NCI-H1930 (cell line): ENCODE results near the gene EXOSC2.
A peak's percentile ranks its signal among the peaks of the same experiment; 100 is the strongest.
"Not testable (repeated sequence)": the region's sequence is repeated elsewhere in the genome, so short reads cannot be mapped to it uniquely, and the experiment has no call there.

Experiments used
- DNase-seq, 2 experiments: peaks; one replicate each; lab custom pipeline; 2025; lab: John Stamatoyannopoulos, UW

The EXOSC2 gene

DNA sequence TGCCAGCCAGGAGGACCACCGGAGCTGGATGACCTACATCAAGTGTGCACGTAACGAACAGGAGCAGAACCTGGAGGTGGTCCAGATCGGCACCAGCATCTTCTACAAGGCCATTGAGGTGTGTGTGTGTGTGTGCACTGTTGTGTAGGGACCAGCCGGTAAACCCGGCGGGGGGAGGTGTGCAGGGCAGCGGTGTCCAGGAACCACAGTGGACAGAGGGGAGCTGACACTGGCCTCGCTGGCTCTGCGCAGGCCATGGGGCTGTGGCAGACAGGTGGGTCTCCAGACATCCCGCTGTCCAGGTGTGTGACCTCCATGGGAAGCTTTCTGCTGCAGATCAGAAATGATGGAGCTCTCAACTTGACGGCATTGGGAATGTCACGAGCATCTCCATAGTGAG is 25.4 kb upstream of the EXOSC2 start:
- DNase-seq, result no peak

DNA sequence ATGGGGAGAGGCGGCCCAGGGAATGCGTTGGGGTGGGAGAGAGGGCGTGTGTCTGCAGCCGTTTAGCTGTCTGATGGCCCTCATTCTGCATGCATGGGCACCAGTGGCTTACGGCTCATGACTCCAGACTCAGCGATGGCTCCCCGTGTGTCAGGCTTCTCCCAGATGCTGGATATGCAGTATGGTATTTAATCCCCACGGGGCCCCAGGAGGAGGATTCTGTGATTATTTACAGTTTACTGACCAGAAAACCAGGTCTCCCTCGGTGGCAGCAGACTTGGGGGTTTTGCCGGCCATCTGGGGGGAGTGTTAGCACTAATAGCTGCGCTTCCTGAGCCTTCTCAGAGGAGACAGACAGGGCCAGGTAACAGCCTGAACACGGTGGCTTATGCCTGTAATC is 24.9 kb upstream of the EXOSC2 start:
- DNase-seq, result no peak

GRCh38 chr9:130669965-130670364 is 23.6 kb upstream of the EXOSC2 start:
- no peak for DNase-seq

GRCh38 chr9:130670644-130671043 is 22.9 kb upstream of the EXOSC2 start:
- no peak for DNase-seq

GRCh38 chr9:130672466-130672865 is 21.1 kb upstream of the EXOSC2 start:
- no peak for DNase-seq

GRCh38 chr9:130672933-130673615 is 20.5 kb upstream of the EXOSC2 start:
- DNase-seq, result no peak

DNA sequence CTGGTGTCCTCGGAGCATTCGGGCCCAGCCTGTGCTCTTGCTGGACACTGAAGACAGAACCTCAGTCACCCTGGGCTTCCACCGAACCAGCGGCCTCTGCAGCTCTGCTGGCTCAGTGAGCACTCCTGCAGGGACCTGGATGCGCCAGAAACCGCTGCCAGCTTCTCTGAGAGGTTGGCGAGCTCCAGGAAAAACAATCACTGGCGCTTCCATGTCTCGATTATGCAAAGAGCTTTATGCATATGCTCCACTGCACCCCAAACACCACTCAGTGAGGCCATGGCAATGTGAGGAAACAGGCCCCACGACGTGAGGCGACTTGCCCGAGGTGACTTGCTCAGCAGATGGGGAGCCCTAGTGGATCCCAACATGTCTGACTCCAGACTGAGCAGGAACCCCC is 18.2 kb upstream of the EXOSC2 start:
- DNase-seq, result no peak

DNA sequence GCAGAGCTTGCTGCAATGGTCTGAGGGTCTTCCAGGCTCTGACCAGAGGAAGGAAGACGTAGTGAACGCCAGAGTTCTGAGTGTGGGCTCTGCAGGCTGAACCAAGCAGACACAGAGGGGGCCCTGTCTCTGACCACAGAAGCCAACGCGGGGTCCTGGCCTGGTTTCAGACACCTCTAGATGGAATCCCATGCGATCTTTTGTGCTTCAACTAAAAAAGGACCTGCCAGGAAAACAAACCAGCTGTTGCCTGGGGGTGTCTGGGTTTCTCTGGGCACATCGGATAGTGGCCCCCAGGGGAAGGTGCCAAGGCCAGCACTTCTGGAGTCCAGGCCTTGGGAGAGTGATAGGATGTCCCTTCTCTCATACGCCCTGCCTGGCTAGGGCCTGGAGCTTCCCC is 16.3 kb upstream of the EXOSC2 start:
- DNase-seq, result no peak

GRCh38 chr9:130680836-130681768 is 12.5 kb upstream of the EXOSC2 start:
- peak; percentile 76 to 78 for DNase-seq

- no peak for DNase-seq
Observed at GRCh38 chr9:130681769-130682420, 11.7 kb upstream of the EXOSC2 start.

DNA sequence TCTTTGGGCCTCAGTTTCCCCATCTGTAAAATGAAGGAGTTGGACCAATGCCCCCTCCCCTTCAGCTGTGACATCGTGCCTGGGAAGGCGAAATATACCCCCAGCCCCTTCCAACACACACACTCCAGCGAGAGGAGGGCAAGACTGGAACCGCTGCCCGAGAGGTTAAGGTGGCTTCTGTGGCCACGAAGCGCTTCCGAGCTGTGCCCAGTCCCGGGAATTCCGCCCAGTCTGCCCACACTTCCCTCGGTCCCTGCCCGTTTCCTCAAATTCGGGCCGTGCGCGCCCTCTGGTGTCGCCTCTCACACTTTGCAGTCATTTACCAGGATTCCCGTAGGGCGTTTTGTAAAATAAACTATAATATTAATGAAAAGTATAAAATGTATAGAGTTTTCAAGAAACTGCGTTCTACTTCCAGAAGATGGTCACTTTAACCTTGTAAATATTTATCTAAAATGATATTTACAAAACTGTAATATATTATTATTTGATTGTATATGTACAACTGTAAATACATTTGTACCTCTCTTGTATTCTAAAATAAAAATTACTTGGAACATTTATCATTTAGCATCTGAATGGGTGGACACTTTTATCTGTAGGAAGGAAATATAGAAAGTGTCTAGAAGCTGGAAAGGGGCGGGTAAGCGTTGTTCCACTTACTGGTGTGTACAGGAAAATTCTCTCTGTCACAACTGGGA is 11.0 kb upstream of the EXOSC2 start:
- DNase-seq, result peak; percentile 60 to 76

GRCh38 chr9:130685104-130685503 is 8.5 kb upstream of the EXOSC2 start:
- DNase-seq, result no peak

DNA sequence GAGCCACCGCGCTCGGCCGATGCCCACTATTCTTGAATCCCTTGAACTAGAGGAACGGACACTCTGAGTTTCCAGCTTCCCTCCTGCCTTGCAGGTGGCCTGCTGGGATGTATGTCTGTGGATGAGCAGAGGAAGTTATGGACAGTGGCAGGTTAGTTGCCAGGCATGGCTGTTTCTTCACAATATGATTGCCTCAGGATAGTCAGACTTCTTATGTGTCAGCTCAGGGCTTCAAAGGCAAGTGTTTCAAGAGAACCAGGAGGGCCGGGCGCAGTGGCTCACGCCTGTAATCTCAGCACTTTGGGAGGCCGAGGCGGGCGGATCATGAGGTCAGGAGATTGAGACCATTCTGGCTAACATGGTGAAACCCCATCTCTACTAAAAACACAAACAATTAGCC is 7.6 kb upstream of the EXOSC2 start:
- DNase-seq, result not testable (repeated sequence)

DNA sequence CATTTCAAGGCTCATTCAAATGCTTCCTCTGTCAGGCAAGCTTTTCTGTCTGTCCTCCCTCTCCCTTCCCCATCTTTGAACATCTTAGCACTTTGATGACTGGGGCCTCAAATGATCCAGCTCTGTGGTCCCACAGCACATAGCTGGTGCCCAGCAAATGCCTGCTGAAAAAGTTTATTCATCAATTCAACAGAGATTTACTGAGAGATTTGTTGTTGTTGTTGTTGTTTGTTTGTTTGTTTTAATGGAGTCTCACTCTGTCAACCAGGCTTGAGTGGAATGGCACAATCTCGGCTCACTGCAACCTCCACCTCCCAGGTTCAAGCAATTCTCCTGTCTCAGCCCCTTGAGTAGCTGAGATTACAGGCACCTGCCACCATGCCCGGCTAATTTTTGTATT is 6.0 kb upstream of the EXOSC2 start:
- DNase-seq, result no peak

- no peak for DNase-seq
Observed at GRCh38 chr9:130688072-130688471, 5.5 kb upstream of the EXOSC2 start.

- DNase-seq, result no peak
Observed at GRCh38 chr9:130689572-130689936, 4.0 kb upstream of the EXOSC2 start.

DNA sequence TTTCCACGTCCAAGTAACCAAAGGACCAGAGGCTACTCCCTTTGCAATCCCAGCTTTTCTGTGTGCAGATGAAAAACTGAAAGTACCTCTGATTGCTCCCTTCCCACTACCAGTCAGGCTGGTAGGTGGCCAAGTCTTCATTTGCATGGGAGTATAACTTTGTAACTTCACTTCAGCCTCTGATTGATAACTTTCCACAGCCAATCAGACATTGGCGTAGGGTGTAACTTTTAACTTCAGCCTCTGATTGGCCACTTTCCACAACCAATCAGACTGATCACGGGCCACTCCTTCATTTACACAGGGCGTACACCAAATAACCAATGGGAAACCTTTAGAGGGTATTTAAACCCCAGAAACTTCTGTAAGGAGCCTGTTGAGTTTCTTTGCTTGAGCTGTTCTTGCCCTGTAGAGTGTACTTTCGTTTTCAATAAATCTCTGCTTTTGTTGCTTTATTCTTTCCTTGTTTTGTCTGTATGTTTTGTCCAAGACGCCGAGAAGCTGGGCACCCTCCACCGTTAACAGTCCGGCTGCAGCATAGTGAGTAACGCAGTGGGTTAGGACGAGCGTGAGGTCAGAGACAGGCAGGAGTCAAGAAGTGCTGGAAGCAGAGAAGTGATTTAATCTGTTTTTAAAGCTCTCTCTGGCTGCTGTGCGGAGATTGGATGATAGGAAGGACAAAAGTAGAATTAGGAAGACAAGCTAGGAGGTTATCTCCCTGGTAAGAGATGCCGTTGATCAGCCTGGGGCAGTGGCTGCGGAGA is 3.5 kb upstream of the EXOSC2 start:
- DNase-seq, result no peak

GRCh38 chr9:130692321-130692720 is 1.3 kb upstream of the EXOSC2 start:
- DNase-seq, result no peak

GRCh38 chr9:130693101-130693425 is 517 bp upstream of the EXOSC2 start:
- DNase-seq, result no peak

DNA sequence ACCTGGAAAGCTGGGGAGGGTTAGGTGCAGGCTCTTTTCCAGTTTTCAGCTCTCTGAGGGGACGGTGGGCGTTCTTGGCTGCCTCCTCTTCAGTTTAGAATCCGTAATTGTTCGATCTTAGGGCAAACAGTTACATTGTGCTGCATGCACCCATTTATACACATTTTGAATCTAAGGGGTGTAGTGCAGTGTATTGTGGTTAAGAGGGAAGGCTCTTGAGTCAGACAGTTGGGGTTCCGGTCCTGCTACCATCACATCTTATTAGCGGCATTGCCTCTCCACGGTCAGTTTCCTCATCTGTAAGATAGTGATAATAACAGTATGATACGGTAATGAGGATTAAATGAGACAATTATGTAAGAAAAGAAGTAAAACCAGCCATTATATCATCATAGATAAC is 625 bp downstream of the EXOSC2 start:
- no peak for DNase-seq

DNA sequence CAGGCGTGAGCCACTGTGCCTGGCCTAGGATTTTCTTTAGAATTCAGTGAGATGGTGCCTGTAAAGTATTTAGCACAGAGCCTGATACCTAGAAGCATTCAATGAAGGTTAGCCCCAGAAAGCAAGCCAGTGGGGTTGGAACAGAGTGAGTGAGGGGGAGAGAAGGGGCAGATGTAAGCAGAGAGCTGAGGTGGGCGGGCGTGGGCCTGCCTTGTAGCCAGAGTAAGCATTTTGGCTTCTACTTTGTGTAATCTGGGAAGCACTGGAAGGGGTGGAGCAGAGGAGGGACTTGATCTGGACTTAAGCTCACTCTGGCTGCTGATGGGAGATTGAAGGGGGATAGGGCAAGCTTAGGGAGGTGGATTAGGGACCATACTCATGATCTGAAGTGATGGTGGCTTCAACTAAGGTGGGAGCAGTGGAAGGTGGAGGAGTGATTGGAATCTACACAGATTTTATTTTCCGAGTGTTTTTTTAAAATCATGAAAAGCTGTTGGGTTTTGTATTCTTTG is 2.6 kb downstream of the EXOSC2 start:
- DNase-seq, result no peak
